ENCODE measurements around the gene MDC1.

DNA sequence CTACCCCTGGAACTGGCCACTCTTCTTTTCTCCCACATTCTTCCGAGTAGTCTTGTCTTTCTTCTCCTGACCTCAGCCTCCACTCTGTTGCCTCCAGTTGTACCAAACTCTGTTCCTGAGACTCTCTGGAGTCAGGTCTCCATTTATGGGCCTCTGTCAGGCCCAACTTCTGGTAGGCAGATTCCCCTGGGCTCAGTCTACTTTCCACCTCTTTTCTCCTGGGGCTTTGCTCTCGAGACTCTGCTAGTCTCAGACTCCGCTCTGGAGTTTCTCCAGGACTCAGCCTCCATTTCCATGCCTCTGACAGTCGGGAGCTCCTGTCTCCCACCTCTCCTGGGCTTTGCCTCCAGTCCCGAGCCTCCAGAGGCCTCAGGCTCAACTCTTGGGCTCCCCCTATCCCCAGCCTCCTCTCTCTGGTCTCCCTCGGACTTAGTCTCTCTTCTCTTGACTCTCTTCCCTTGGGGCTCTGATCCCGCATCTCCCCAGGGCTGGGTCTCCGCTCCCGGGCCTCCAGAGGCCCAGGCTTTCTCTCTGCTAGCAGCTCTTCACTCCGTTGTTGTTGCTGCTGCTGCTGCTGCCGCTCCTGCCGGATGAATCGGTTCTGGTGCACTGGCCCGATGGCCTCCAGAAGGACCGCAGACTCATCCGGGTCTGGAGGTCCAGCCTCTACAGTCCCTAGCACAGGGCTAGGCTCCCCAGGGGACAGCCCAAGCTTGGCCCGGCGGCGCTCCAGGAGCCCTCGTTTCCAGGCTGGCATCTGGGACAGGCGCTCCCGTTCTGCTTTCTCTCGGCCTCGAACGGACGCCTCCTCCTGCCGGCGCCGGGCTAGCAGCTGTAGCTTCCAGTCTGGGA lies 31.7 kb downstream of the MDC1 start:
- TF ChIP-seq, protein P1, sequence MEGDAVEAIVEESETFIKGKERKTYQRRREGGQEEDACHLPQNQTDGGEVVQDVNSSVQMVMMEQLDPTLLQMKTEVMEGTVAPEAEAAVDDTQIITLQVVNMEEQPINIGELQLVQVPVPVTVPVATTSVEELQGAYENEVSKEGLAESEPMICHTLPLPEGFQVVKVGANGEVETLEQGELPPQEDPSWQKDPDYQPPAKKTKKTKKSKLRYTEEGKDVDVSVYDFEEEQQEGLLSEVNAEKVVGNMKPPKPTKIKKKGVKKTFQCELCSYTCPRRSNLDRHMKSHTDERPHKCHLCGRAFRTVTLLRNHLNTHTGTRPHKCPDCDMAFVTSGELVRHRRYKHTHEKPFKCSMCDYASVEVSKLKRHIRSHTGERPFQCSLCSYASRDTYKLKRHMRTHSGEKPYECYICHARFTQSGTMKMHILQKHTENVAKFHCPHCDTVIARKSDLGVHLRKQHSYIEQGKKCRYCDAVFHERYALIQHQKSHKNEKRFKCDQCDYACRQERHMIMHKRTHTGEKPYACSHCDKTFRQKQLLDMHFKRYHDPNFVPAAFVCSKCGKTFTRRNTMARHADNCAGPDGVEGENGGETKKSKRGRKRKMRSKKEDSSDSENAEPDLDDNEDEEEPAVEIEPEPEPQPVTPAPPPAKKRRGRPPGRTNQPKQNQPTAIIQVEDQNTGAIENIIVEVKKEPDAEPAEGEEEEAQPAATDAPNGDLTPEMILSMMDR (IDR thresholded peaks at IDR 0.05) = no peak
- no peak for TF ChIP-seq ZFX (IDR thresholded peaks at IDR 0.05; ENCODE audit: borderline replicate concordance)
